ENCODE results near the gene NDC80. TPM values are rescaled to one million over a fixed set of nuclear protein-coding genes. Genes with fewer than 3 reads are reported as not detected.

The NDC80 gene
- total RNA-seq, 4 donors from 2014 or later: 0.31 to 0.77 (median 0.54) TPM; not detected in 1

DNA sequence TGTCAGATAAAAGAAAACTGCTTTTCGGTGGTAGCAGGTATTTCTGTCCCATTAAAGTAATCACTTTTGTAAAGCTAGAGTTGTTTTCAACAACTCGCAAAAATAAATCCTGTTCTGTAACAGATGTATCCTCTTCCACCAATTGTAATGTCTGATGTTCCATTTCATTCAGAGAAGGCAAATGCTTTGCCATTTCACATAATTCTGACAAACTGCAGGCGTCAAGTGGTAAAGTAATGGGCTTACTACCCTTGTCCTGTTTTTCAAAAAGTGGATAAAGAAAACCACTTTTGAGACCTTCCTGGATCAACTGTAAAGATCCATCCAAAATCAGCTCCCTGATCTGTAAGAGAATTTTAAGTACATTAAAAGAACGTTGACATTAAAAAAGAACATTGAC lies 16.7 kb upstream of the NDC80 start:
- H3K36me3 ChIP-seq: peaks cover 0 to 29% of the 10 kb centered on the region in 2 donors
- H3K9me3 ChIP-seq: no peaks in the 10 kb centered on the region
- no peak overlapping the region for H3K4me3 ChIP-seq
- H3K4me1 ChIP-seq: no peaks in the 10 kb centered on the region
- H3K27me3 ChIP-seq: no peaks in the 10 kb centered on the region
- H3K27ac ChIP-seq: no peak overlapping the region
- no peak for ATAC-seq
- no peak for TF ChIP-seq POLR2AphosphoS5 (IDR thresholded peaks at IDR 0.05)
- TF ChIP-seq, protein P1, sequence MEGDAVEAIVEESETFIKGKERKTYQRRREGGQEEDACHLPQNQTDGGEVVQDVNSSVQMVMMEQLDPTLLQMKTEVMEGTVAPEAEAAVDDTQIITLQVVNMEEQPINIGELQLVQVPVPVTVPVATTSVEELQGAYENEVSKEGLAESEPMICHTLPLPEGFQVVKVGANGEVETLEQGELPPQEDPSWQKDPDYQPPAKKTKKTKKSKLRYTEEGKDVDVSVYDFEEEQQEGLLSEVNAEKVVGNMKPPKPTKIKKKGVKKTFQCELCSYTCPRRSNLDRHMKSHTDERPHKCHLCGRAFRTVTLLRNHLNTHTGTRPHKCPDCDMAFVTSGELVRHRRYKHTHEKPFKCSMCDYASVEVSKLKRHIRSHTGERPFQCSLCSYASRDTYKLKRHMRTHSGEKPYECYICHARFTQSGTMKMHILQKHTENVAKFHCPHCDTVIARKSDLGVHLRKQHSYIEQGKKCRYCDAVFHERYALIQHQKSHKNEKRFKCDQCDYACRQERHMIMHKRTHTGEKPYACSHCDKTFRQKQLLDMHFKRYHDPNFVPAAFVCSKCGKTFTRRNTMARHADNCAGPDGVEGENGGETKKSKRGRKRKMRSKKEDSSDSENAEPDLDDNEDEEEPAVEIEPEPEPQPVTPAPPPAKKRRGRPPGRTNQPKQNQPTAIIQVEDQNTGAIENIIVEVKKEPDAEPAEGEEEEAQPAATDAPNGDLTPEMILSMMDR (IDR thresholded peaks at IDR 0.05): no peak
- TF ChIP-seq EP300 (IDR thresholded peaks at IDR 0.05): no peak
- TF ChIP-seq POLR2A (IDR thresholded peaks at IDR 0.05): no peak
- WGBS, 2 donors (ENCODE audit: low coverage in 1 of 2): 78 to 88% methylated on average over 4 of the region's 4 CpGs

DNA sequence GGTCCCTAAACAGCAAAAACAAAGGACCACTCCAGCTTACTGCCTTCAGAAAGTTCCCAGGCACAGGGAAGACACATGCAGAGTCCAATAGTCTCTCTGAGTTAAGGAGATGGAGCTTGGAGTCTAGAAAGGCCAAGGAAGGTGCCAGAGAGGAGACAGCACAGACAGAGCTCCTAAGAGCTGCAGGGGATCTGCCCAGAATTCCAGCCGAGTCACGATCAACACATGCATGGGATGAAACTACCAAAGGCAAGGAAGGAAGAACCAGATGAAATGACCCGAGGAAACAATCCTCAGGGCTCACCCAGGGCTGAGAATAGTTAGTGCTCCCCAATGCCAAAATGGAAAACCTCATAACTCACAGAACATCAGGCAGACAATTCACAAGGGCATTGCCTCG lies 15.5 kb upstream of the NDC80 start:
- H3K4me3 ChIP-seq: no peak overlapping the region
- H3K27ac ChIP-seq: no peak overlapping the region
- H3K27me3 ChIP-seq: no peaks in the 10 kb centered on the region
- peaks cover 0 to 24% of the 10 kb centered on the region in 2 donors for H3K36me3 ChIP-seq
- H3K9me3 ChIP-seq: no peaks in the 10 kb centered on the region
- TF ChIP-seq POLR2A (IDR thresholded peaks at IDR 0.05): no peak
- no peak for TF ChIP-seq POLR2AphosphoS5 (IDR thresholded peaks at IDR 0.05)
- 69 to 86% methylated on average over 4 of the region's 4 CpGs for WGBS, 2 donors (ENCODE audit: low coverage in 1 of 2)
- H3K4me1 ChIP-seq: no peaks in the 10 kb centered on the region
- ATAC-seq: no peak

GRCh38 chr18:2557536-2557935 lies 13.8 kb upstream of the NDC80 start:
- no peak overlapping the region for H3K4me3 ChIP-seq
- H3K27me3 ChIP-seq: no peaks in the 10 kb centered on the region
- no peaks in the 10 kb centered on the region for H3K9me3 ChIP-seq
- no peaks in the 10 kb centered on the region for H3K4me1 ChIP-seq
- H3K27ac ChIP-seq: no peak overlapping the region
- peaks cover 0 to 19% of the 10 kb centered on the region in 2 donors for H3K36me3 ChIP-seq
- no peak for ATAC-seq
- no peak for TF ChIP-seq EP300 (IDR thresholded peaks at IDR 0.05)
- TF ChIP-seq POLR2A (IDR thresholded peaks at IDR 0.05): no peak
- TF ChIP-seq, protein P1 (IDR thresholded peaks at IDR 0.05): no peak
- TF ChIP-seq POLR2AphosphoS5 (IDR thresholded peaks at IDR 0.05): no peak
- WGBS, 2 donors (ENCODE audit: low coverage in 1 of 2): 100% methylated on average over 1 of the region's 1 CpG; no CpG with 5 or more reads in 1 of the 2 donors

DNA sequence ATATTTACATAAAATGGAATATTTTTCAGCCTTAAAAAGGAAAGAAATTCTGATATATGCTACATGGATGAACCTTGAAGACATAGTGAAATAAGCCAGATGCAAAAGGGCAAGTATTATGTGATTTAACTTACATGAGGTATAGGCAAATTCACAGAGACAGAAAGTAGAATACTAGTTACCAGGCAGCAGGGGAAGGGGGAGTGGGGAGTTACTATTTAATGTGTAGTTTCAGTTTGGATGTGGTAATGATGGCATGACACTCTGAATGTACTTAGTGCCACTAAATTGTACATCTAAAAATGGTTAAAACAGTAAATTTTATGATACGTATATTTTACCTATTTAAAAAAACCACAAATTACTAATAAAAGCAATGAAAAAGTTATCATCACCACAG lies 12.1 kb upstream of the NDC80 start:
- Histone ChIP-seq H3K36me3 (peaks cover 0 to 27% of the 10 kb centered on the region in 2 donors), H3K27me3 (no peaks in the 10 kb centered on the region), H3K4me3 (no peak overlapping the region), H3K4me1 (no peaks in the 10 kb centered on the region), H3K9me3 (no peaks in the 10 kb centered on the region), H3K27ac (no peak overlapping the region)
- 86 to 95% methylated on average over 1 of the region's 1 CpG for WGBS, 2 donors (ENCODE audit: low coverage in 1 of 2)
- no peak for ATAC-seq
- TF ChIP-seq, protein P1 (IDR thresholded peaks at IDR 0.05): no peak

GRCh38 chr18:2564373-2564772 lies 7.0 kb upstream of the NDC80 start:
- TF ChIP-seq POLR2AphosphoS5 (IDR thresholded peaks at IDR 0.05) (no peak), EP300 (IDR thresholded peaks at IDR 0.05) (no peak), POLR2A (IDR thresholded peaks at IDR 0.05) (no peak)
- TF ChIP-seq, protein P1 (IDR thresholded peaks at IDR 0.05): no peak
- H3K4me1 ChIP-seq: peaks cover 0 to 6% (median 0%) of the 10 kb centered on the region in 3 donors
- no peak for ATAC-seq
- H3K4me3 ChIP-seq: no peak overlapping the region
- no peaks in the 10 kb centered on the region for H3K9me3 ChIP-seq
- no peaks in the 10 kb centered on the region for H3K27me3 ChIP-seq
- H3K36me3 ChIP-seq: peaks cover 0 to 36% of the 10 kb centered on the region in 2 donors
- H3K27ac ChIP-seq: no peak overlapping the region
- 90 to 92% methylated on average over 1 of the region's 1 CpG for WGBS, 2 donors (ENCODE audit: low coverage in 1 of 2)
